ENCODE data around the gene FAM107A. TPM values are rescaled to one million over a fixed set of nuclear protein-coding genes. Genes with fewer than 3 reads are reported as not detected.

The FAM107A gene
- polyA plus RNA-seq, 1 donor from 2014 or later = 0.16 TPM

GRCh38 chr3:58580826-58581327, 3.7 kb upstream of the FAM107A start:
- Histone ChIP-seq H3K27ac (ENCODE audit: low read length) (peak overlapping the region; percentile 30), H4K20me1 (ENCODE audit: insufficient read depth) (no peaks in the 10 kb centered on the region), H3K36me3 (ENCODE audit: insufficient read depth, low read length) (no peaks in the 10 kb centered on the region), H3K9ac (ENCODE audit: low read length) (no peak overlapping the region), H3K79me2 (replicated peaks; ENCODE audit: insufficient read depth, low read length) (no peaks in the 10 kb centered on the region), H3K27me3 (ENCODE audit: insufficient read depth, low read depth, low read length) (peaks cover 12% of the 10 kb centered on the region), H3F3A (ENCODE audit: insufficient read depth, low read length, poor library complexity, severe bottlenecking) (peaks cover 4% of the 10 kb centered on the region), H3K9me2 (ENCODE audit: insufficient read depth, low read length) (no peaks in the 10 kb centered on the region), H3K4me3 (ENCODE audit: low read length) (peak overlapping the region; percentile 47), H3K4me2 (ENCODE audit: low read length) (peak overlapping the region; percentile 56), H3K9me3 (ENCODE audit: low read length) (no peaks in the 10 kb centered on the region), H2AFZ (ENCODE audit: low read depth, low read length) (no peak overlapping the region)
- TF ChIP-seq RAD21 (conservative IDR thresholded peaks at IDR 0.05) (no peak), EP300 (conservative IDR thresholded peaks at IDR 0.05; ENCODE audit: poor library complexity, severe bottlenecking) (no peak), EZH2 (IDR thresholded peaks at IDR 0.05; ENCODE audit: borderline replicate concordance, insufficient read depth, low read length, poor library complexity, severe bottlenecking) (no peak), POLR2AphosphoS5 (IDR thresholded peaks at IDR 0.05) (no peak)

- Histone ChIP-seq H3K9me2 (ENCODE audit: insufficient read depth, low read length) (no peaks in the 10 kb centered on the region), H3K79me2 (replicated peaks; ENCODE audit: insufficient read depth, low read length) (no peaks in the 10 kb centered on the region), H4K20me1 (ENCODE audit: insufficient read depth) (no peaks in the 10 kb centered on the region), H3K4me2 (ENCODE audit: low read length) (no peak overlapping the region), H3K27me3 (ENCODE audit: insufficient read depth, low read depth, low read length) (no peaks in the 10 kb centered on the region), H3K27ac (ENCODE audit: low read length) (no peak overlapping the region), H3K36me3 (ENCODE audit: insufficient read depth, low read length) (no peaks in the 10 kb centered on the region), H3K9me3 (ENCODE audit: low read length) (no peaks in the 10 kb centered on the region), H3F3A (ENCODE audit: insufficient read depth, low read length, poor library complexity, severe bottlenecking) (peaks cover 4% of the 10 kb centered on the region), H3K4me3 (ENCODE audit: low read length) (no peak overlapping the region), H2AFZ (ENCODE audit: low read depth, low read length) (no peak overlapping the region), H3K9ac (ENCODE audit: low read length) (no peak overlapping the region)
- no peak for TF ChIP-seq CTCF (IDR thresholded peaks at IDR 0.05; ENCODE audit: poor library complexity, severe bottlenecking)
- no peak for TF ChIP-seq POLR2AphosphoS5 (IDR thresholded peaks at IDR 0.05)
- TF ChIP-seq EZH2 (IDR thresholded peaks at IDR 0.05; ENCODE audit: borderline replicate concordance, insufficient read depth, low read length, poor library complexity, severe bottlenecking) = no peak
- TF ChIP-seq MXI1 (conservative IDR thresholded peaks at IDR 0.05; ENCODE audit: poor library complexity, severe bottlenecking) = no peak
- TF ChIP-seq TAF1 (IDR thresholded peaks at IDR 0.05; ENCODE audit: low read depth) = no peak
- TF ChIP-seq REST (IDR thresholded peaks at IDR 0.05; ENCODE audit: borderline replicate concordance) = no peak
- no peak for TF ChIP-seq SMC3 (conservative IDR thresholded peaks at IDR 0.05; ENCODE audit: poor library complexity)
- no peak for TF ChIP-seq RAD21 (conservative IDR thresholded peaks at IDR 0.05)
- TF ChIP-seq EP300 (conservative IDR thresholded peaks at IDR 0.05; ENCODE audit: poor library complexity, severe bottlenecking) = no peak
Measured at GRCh38 chr3:58578873-58579272, 1.7 kb upstream of the FAM107A start.

All from neural cell (in vitro differentiated cells).